ENCODE data around the gene FBXL15.

The FBXL15 gene

DNA sequence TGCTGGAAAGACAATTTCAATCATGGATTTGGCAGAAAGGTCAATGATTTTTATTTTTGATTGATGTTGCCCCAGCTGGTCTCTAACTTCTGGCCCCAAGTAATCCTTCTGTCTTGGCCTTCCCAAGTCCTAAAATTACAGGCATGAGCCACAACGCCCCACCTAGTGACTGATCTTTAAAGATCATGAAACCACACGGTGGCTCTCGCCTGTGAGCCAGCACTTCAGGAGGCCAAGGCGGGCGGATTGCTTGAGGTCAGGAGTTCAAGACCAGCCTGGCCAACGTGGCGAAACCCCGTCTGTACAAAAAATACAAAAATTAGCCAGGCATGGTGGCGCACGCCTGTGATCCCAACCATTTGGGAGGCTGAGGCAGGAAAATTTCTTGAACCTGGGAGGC, 43.3 kb downstream of the FBXL15 start:
- no peak for DNase-seq (ENCODE audit: low read depth)
- TF ChIP-seq, protein P1, sequence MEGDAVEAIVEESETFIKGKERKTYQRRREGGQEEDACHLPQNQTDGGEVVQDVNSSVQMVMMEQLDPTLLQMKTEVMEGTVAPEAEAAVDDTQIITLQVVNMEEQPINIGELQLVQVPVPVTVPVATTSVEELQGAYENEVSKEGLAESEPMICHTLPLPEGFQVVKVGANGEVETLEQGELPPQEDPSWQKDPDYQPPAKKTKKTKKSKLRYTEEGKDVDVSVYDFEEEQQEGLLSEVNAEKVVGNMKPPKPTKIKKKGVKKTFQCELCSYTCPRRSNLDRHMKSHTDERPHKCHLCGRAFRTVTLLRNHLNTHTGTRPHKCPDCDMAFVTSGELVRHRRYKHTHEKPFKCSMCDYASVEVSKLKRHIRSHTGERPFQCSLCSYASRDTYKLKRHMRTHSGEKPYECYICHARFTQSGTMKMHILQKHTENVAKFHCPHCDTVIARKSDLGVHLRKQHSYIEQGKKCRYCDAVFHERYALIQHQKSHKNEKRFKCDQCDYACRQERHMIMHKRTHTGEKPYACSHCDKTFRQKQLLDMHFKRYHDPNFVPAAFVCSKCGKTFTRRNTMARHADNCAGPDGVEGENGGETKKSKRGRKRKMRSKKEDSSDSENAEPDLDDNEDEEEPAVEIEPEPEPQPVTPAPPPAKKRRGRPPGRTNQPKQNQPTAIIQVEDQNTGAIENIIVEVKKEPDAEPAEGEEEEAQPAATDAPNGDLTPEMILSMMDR (IDR thresholded peaks at IDR 0.05; ENCODE audit: low read depth, low read length, missing control alignments), result no peak
- in situ Hi-C loops (cut with HindIII; ENCODE audit: low sequenced_read_pairs), result no loop called here
- H3K4me3 ChIP-seq (ENCODE audit: low read depth, low read length), result no peak overlapping the region

DNA sequence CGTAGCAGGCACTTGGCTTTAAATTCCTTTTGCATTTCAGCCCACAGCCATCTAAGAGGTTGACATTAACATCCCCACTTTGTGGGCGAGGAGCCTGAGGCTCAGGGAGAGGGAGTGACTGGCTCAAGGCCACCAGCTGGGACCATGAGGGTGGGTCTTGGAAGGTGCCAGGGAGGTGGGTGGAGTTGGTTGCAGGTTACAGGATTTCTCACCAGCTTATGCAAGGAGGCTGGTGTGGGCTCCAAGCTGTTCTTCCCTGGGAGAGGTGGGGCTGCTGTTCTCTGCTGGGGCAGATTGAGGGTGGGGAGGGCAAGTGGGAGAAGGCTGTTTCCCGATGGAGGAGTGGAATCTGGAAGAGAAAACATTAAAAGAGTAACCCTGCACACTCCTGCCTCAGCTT, 44.8 kb downstream of the FBXL15 start:
- TF ChIP-seq, protein P1 (IDR thresholded peaks at IDR 0.05; ENCODE audit: low read depth, low read length, missing control alignments), result no peak
- in situ Hi-C loops (cut with HindIII; ENCODE audit: low sequenced_read_pairs), result no loop called here
- DNase-seq (ENCODE audit: low read depth), result no peak
- H3K4me3 ChIP-seq (ENCODE audit: low read depth, low read length), result no peak overlapping the region

DNA sequence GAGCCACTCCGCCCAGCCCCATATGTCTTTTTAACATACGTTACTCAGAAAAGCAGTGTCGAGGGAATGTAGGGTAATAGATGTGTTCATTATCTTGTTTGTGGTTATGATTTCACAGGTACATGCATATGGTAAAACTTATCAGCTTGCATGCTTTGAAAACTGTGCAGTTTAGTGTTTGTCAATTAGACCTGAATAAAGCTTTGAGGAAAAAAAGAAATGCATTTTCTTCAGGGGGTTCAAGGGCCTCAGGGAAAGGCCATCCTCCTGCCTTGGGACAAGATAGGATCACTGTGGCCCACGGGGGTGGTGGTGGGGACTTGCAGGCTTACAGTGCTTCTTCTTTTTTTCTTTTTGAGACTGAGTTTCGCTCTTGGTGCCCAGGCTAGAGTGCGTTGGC, 46.7 kb downstream of the FBXL15 start:
- in situ Hi-C loops (cut with HindIII; ENCODE audit: low sequenced_read_pairs), result no loop called here
- no peak for DNase-seq (ENCODE audit: low read depth)
- H3K4me3 ChIP-seq (ENCODE audit: low read depth, low read length), result no peak overlapping the region
- TF ChIP-seq, protein P1 (IDR thresholded peaks at IDR 0.05; ENCODE audit: low read depth, low read length, missing control alignments), result no peak

DNA sequence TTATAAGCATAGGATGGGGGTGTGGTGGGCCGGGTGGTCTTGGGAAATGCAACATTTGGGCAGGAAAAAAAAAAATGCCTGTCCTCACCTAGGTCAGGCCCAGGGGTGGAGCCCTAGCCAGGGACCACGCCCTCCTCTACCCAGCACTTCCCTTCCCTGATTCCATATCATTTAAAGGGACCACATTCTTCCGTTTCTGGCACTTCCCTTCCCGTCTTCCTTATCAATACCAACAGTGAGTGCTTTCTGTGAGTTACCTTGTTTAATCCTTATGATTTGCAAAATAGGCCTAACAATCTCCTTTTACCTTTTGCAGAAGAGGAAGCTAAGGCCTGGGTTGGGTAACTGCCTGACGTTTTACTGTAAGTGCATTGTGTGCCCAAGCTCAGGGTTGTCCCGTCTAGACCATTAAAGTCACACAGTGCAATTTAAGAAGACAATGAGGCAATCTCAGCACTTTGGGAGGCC, 47.4 kb downstream of the FBXL15 start:
- H3K4me3 ChIP-seq (ENCODE audit: low read depth, low read length), result no peak overlapping the region
- in situ Hi-C loops (cut with HindIII; ENCODE audit: low sequenced_read_pairs), result no loop called here
- TF ChIP-seq, protein P1 (IDR thresholded peaks at IDR 0.05; ENCODE audit: low read depth, low read length, missing control alignments), result no peak
- no peak for DNase-seq (ENCODE audit: low read depth)

DNA sequence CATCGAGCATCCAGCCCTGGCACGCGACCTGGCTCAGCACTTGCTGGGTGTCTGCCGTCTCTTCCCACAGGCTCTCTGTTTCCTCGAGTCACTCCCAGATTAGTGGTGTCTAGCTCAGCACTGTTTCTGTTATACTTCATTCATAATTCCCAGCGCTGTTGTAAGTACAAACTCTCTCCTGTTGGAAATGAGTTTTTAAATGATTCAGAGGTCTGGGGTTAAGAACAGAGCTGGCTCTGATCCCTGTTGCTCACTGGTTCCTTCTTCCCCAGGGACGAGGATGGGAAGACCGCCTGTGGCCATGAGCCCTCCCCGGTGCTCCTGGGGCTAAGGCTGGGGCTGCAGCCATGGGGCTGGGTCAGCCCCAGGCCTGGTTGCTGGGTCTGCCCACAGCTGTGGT, 48.0 kb downstream of the FBXL15 start:
- TF ChIP-seq, protein P1 (IDR thresholded peaks at IDR 0.05; ENCODE audit: low read depth, low read length, missing control alignments), result no peak
- DNase-seq (ENCODE audit: low read depth), result no peak
- in situ Hi-C loops (cut with HindIII; ENCODE audit: low sequenced_read_pairs), result no loop called here
- no peak overlapping the region for H3K4me3 ChIP-seq (ENCODE audit: low read depth, low read length)

DNA sequence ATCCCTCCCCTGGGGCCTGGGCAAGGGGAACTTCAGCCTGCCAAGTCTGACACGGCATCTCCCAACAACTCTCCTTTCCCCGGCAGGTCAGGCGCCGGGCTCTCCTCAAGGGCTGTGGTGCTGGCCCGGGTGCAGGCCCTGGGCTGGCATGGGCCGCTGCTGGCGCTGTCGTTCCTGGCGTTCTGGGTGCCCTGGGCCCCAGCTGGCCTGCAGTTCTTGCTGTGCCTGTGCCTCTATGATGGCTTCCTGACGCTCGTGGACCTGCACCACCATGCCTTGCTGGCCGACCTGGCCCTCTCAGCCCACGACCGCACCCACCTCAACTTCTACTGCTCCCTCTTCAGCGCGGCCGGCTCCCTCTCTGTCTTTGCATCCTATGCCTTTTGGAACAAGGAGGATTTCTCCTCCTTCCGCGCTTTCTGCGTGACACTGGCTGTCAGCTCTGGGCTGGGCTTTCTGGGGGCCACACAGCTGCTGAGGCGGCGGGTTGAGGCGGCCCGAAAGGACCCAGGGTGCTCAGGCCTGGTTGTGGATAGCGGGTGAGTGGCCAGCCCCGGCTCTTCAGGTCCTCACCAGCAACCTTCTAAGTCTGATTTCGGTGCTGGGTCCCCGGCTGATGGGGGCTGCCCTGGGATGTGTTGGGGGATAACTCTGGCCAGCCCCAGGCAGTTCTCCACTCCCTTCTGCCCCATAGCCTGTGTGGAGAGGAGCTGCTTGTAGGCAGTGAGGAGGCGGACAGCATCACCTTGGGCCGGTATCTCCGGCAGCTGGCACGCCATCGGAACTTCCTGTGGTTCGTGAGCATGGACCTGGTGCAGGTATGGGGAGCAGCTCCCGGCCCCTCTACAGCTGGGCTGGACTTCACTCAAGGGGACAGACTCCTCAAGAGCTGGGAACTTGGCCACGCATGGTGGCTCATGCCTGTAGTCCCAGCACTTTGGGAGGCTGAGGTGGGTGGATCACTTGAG, 50.2 kb downstream of the FBXL15 start:
- H3K4me3 ChIP-seq (ENCODE audit: low read depth, low read length), result no peak overlapping the region
- DNase-seq (ENCODE audit: low read depth), result no peak
- in situ Hi-C loops (cut with HindIII; ENCODE audit: low sequenced_read_pairs), result no loop called here
- TF ChIP-seq, protein P1 (IDR thresholded peaks at IDR 0.05; ENCODE audit: low read depth, low read length, missing control alignments), result no peak

All from astrocyte of the cerebellum (primary cell).